ENCODE data around the gene ZNF506.
"Not testable (repeated sequence)": the region's sequence is repeated elsewhere in the genome, so short reads cannot be mapped to it uniquely, and the experiment has no call there.

Gene ZNF506

GRCh38 chr19:19743921-19744320 is 77.6 kb downstream of the ZNF506 start:
- not testable (repeated sequence) for DNase-seq

GRCh38 chr19:19743176-19743575 is 78.4 kb downstream of the ZNF506 start:
- DNase-seq: no peak

- DNase-seq: no peak
These were observed 78.8 kb downstream of the ZNF506 start for GRCh38 chr19:19742773-19743172.

All from NCI-H345 (cell line).